HG02610 (cell line): ENCODE results near the gene FRZB.
"Not testable (repeated sequence)": the region's sequence is repeated elsewhere in the genome, so short reads cannot be mapped to it uniquely, and the experiment has no call there.

Experiments used
- ATAC-seq: cut with Tn5 transposase; IDR thresholded peaks from one replicate; pipeline ENCODE4 v1.9.1; 2021; ENCODE audit warnings: mild to moderate bottlenecking, moderate library complexity; ENCODE audit not compliant: unreplicated experiment

FRZB gene

GRCh38 chr2:182890773-182891378 lies 24.4 kb upstream of the FRZB start:
- ATAC-seq = no peak

GRCh38 chr2:182890305-182890704 lies 23.9 kb upstream of the FRZB start:
- no peak for ATAC-seq

- no peak for ATAC-seq
These were observed 21.4 kb upstream of the FRZB start for GRCh38 chr2:182887753-182888415.

DNA sequence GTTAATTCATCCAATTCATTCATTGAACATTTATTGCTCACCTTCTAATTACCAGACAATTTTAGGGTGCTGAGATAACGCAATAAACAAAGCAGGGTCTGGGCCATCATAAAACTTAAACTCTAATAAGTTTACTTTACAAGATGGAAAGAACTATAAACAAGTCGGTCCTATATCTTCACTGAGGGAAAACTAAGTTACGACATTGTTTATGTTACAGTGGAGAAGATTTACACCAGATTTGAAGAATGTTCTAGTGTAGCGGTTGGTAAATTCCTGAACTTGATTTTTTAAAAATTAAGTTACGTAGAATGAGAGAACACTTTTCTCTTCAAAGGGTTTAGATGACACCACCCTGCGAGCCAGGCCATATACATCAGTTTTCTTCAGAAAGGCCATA lies 20.7 kb upstream of the FRZB start:
- no peak for ATAC-seq

DNA sequence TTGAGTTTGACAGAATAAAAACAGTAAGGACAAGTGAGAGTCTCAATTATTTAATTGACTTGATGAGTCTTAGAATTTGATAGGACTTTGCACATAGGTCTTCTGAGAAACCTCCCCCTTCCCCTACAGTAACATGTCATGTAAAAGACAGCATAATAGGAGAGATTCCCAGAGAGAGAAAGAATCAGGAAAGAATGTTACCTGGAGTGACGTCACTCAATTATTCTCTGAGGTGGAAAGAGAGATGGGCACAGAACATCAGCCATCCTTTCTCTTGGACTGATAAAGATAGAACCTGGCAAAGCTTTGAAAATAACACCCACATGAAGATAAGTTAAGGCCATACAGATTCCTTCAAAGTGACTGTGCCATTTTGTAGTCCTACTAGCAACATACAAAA lies 19.3 kb upstream of the FRZB start:
- no peak for ATAC-seq

GRCh38 chr2:182883451-182883850 lies 17.0 kb upstream of the FRZB start:
- ATAC-seq = no peak

GRCh38 chr2:182880100-182880499 lies 13.7 kb upstream of the FRZB start:
- ATAC-seq = not testable (repeated sequence)

DNA sequence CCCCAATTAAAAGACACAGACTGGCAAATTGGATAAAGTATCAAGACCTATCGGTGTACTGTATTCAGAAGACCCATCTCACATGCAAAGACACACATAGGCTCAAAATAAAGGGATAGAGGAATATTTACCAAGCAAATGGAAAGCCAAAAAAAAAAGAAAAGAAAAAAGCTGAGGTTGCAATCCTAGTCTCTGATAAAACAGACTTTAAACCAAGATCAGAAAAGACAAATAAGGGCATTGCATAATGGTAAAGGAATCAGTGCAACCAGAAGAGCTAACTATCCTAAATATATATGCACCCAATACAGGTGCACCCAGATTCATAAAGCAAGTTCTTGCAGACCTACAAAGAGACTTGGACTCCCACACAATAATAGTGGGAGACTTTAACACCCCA lies 10.2 kb upstream of the FRZB start:
- ATAC-seq = not testable (repeated sequence)

GRCh38 chr2:182870227-182870626 lies 3.8 kb upstream of the FRZB start:
- no peak for ATAC-seq

- ATAC-seq = no peak
These were observed 1.8 kb upstream of the FRZB start for GRCh38 chr2:182868054-182868796.

DNA sequence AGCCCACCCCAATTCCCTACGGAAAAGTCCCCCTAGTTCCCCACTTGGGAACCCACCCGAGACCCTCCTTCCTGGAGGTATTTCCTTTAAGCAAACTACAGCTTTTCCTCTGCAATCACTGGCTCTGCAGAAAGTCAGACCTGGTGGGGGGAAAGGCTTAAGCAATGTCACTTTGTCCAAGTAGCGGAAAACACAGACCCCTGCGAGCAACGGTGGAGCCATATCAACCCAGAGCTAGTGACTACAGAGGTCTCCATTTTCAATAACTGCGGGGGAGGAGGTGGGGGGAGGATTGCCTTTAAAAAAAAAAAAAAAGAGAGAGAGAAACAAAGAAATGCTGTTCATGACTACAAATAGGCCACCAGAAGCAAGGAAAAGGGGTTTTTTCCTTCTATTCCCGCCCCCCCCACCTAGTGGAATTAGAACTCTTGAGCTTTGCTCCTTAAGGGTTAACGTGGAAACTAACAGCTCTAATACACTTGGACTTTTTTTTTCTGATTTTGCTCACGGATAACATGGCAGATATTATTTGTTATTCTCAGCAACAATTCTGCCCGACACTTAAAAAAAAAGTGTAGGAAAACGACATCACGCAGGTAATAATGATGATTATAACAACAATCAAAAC lies 1.1 kb upstream of the FRZB start:
- no peak for ATAC-seq

GRCh38 chr2:182866095-182866460 lies 359 bp downstream of the FRZB start:
- no peak for ATAC-seq

GRCh38 chr2:182864949-182865570 lies 1.4 kb downstream of the FRZB start:
- no peak for ATAC-seq

GRCh38 chr2:182863642-182864041 lies 2.8 kb downstream of the FRZB start:
- no peak for ATAC-seq

- ATAC-seq = no peak
These were observed 4.3 kb downstream of the FRZB start for GRCh38 chr2:182862091-182862490.

- no peak for ATAC-seq
These were observed 5.6 kb downstream of the FRZB start for GRCh38 chr2:182860858-182861257.

DNA sequence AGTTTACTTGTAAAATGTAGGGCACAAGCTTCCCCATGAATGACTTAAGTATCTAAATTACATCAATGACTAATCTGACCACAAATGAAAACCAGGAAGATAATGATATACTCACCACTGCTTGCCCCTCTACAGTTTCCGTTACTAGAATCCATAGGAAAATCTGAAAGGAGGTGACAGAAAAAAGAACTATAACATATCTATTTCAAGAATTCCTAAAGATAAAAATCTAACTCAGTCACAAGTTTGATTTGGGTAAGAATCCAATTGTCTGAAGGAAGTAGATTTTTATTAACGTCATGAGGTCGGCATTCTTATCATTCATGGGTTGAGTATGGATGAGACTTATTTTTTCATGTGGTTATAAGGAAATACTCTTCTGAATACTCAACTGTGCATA lies 7.8 kb downstream of the FRZB start:
- no peak for ATAC-seq

DNA sequence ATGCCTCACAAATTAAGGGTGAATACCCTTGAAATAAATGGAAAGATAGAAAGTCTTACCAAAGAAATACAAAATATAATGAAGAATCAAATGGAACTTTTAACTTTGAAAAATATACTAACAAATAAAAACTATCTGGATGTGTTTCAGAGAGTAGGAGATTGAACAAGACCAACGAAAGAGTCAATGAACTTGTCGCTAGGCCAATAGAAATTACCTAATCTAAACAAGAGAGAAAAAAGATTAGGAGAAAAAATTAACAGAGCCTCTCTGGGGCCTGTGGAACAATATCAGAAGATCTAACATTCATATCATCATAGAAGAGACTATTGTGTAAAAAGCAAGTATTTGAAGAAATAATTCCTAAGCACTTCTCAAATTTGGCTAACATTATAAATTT lies 11.1 kb downstream of the FRZB start:
- ATAC-seq = no peak

- ATAC-seq = no peak
These were observed 11.9 kb downstream of the FRZB start for GRCh38 chr2:182854375-182855105.

- ATAC-seq = no peak
These were observed 13.6 kb downstream of the FRZB start for GRCh38 chr2:182852801-182853200.

DNA sequence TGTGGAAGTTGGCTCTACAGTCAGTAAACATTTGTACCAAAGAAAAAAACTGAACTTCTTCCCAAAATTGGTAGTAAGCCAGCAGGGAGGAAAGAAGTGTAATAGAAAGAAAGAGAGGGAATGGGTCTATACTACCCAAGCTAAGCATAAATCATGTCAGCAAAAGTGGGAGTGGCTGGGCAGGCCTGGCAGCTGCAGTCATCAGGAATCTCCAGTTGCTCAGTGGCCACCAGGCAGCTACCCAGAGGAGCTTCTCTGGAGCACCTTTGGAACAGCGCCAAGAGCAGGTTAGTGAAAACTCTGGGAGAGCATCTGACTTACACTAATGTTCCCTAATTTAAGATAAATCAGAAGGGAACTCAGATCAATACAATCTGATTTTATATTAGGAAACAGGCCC lies 14.3 kb downstream of the FRZB start:
- ATAC-seq = no peak
